HK-2 (cell line): ENCODE results near the gene PBX4.
"Not testable (repeated sequence)": the region's sequence is repeated elsewhere in the genome, so short reads cannot be mapped to it uniquely, and the experiment has no call there.

Experiments
- DNase-seq: peaks from one replicate; pipeline ENCODE4 v3.0.0-alpha.2; 2018; ENCODE audit not compliant: unreplicated experiment

PBX4 gene, protein sequence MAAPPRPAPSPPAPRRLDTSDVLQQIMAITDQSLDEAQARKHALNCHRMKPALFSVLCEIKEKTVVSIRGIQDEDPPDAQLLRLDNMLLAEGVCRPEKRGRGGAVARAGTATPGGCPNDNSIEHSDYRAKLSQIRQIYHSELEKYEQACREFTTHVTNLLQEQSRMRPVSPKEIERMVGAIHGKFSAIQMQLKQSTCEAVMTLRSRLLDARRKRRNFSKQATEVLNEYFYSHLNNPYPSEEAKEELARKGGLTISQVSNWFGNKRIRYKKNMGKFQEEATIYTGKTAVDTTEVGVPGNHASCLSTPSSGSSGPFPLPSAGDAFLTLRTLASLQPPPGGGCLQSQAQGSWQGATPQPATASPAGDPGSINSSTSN

DNA sequence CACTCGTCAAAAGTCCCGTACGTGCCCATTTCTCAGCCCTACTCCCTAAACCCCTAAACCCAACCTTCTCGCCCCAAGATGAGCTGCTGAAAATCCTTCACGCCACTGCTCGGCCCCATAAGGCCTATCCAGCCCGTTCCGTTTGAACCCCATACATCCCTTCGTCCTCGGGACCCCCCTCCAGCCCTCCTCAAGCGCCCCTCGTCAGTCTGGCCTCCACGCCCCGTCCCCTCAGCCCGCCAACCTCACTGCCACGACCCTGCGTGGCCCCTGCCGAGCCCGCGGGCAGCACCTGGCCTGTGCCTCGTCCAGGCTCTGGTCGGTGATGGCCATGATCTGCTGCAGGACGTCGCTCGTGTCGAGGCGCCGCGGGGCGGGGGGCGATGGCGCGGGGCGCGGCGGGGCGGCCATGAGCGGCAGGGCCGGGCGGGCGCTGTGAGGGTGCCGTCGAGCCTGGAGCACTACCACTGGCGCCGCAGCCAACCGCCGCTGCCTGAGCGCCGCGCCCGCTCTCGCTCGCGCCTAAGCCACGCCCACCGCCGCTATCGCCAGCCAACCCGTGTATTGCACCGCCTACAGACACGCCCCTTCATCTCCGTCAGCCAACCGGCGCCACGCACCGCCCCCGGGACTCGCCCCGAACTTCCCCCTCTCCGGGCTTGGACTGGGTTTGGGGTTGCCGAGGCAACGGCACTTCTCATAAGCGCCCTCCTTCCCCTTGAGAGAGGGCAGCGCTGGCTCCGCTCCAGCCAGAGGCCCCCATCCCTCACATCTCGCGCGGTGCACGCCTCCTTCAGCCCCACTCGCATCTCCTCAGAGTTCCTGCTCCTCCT lies at the start of gene PBX4:
PBX4 (minus strand) TSS at position 469 of the 833 bp plus-strand sequence; CDS start at position 411, 58 bp downstream.
- DNase-seq = peak; percentile 97

DNA sequence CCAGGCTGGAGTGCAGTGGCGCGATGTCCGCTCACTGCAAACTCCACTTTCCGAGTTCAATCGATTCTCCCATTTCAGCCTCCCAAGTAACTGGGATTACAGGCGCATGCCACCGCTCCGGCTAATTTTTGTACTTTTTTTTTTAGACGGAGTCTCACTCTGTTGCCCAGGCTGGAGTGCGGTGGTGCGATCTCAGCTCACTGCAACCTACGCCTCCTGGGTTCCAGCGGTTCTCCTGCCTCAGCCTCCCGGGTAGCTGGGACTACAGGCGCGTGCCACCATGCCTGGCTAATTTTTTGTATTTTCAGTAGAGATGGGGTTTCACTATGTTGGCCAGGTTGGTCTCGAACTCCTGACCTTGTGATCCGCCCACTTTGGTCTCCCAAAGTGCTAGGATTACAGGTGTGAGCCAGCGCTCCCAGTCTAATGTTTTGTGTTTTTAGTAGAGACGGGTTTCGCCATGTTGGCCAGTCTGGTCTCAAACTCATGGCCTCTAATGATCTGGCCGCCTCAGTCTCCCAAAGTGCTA lies 47.0 kb upstream of the PBX4 start:
- DNase-seq = not testable (repeated sequence)

DNA sequence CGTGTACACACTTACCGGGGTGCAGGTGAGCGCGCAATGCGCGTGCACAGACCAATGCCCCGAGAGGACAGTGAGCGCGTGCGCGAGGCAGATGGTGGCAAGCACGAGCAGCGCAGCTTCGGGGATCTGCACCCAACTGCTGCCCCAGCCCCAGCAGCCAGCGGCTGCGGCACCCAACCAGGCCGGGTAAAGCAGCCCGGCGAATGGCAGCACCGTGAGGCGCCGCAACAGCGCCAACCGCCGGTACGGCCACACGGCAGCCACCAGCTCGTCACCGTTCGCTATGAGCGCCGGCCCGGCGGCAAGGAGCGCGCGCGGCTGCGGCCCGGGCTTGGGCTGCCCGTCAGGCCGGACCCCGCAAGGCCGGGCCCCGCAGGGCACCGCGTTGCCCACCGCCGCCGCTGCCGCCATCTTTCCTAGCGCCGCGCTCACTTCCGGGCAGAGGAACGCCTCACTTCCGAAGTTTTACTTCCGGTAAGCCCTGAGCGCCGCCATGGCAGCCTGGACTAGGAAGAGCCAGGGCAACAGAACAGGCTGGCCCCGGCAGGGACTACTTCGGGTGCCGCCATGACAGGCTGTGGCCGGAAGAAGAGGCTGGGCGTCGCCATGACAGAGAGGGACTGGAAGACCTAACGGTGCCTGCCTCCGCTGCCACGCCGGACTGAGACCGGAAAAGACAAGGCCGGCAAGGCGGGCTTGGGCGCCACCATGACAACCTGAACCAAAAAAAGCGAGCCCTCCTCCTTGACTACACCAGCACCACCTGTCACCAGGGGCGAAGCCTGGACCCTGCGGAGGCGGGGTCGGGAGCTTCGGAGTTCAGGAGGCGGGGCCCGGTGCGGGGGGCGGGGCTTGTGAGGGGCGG lies 45.0 kb upstream of the PBX4 start, which contains the start of gene ATP13A1:
ATP13A1 (minus strand) TSS at position 421 of the 865 bp plus-strand sequence; CDS start at position 411, 10 bp downstream.
- peak; percentile 96 for DNase-seq

DNA sequence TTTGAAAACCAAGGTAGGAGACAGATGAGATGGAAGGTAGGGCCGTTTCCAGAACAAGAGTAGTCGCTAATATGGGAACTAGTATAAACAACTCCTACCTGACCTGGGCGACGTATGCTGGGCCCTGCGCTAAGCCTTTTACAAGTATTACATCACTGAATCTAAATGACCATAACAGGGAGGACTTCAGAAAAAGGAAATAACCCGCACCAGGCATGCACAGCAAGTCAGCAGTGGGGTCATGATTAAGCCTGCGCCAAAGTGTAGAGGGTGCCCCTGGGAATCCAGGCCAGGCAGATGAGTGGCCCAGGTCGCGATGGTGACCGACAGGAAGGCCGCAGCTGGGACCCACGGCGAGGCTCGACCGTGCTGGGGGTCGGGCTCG lies 44.4 kb upstream of the PBX4 start:
- no peak for DNase-seq

DNA sequence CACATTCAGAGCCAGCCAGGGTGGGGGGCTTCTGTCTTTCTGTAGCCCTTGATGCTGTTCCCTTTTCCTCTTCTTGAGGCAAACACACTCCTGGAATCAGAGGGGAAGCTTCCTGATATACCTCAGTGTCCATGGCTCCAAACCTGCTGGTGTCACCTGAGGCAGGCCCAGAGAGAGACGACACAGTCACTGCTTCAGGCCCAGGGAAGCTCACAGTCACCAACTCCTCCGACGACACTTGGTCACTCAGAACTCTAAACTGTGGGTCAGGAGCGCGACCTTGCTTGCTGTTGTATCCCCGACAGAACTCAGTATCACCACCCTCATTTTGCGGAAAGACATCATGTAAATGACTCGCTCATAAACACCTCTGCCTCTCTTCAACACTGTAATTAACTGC lies 43.9 kb upstream of the PBX4 start:
- no peak for DNase-seq

DNA sequence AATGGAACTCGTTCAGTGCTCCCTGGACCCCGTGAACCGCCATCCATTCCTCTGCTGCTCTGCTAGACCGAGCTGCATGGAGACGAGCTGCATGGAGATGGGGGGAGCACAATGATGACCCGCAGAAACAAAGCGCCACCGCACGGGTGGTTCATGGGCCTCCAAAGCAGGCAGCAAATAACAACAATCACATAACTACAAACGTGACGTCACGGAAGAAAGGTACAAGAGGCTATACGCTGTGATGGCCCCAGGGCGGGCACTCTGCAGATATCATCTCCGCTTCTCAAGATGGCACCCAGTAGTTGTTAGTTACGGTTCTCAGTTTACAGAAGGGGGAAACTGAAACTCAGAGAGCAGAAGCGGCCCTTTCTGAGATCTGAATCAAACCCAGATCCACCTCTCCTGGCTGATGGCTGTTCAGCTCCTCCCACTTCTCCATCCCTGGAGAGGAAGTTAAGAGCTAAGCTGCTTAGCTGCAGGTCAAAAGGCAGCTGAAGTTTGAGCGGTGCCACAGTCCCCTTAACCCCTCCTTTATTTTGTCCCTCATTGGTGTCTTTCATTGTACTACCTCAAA lies 43.3 kb upstream of the PBX4 start:
- no peak for DNase-seq

DNA sequence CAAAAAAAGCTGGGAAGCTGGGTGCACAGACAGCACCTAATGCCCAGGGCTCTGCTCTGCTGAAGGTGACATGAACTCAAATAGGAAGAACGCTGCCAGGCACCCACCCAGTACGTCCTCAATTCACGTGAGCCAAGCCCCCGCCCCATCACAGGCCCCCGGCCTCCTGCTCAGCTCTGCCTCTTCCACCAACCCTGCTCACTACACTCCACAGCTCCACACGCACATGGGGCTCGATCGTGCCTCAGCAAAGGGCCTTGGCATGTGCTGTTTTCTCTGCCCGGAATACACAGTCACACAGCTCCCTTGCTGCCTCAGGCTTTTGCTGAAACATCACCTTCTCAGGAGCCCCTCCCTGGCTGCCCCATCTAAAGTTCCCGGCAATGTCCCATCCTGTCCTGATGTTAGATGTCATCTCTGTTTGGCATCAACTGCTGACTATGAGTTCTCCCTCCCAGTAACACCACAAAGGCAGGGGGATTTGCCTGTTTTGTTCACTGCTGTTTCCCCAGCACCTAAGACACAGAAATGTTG lies 42.7 kb upstream of the PBX4 start:
- DNase-seq = no peak

DNA sequence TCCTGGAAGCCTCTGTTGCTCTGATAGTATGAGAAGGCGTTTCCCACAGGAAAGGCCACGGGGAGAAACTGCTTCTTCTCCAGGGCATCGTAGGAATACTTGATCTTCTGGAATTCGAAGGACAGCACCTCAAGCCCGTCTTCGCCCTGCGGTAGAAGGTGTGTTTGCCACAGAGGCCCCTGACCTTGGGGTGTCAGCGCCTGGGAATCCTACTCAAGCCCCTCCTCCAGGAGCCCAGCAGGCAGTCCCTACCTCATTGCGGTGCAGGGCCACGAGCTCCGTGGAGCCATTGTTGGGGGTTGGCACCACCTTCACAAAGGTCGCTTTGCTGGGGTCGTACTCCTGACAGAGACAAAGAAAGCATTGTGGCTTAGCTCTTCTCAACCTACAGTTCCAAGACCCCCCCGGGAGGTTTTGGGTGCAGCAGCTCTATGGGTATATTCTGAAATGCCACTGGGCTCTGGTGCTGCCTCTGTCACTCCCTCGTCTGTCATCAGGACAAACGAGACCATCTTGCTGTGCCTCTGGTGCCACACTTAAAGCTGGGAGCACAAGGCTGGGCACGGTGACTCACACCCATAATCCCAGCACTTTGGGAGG lies 41.3 kb upstream of the PBX4 start:
- DNase-seq = no peak

DNA sequence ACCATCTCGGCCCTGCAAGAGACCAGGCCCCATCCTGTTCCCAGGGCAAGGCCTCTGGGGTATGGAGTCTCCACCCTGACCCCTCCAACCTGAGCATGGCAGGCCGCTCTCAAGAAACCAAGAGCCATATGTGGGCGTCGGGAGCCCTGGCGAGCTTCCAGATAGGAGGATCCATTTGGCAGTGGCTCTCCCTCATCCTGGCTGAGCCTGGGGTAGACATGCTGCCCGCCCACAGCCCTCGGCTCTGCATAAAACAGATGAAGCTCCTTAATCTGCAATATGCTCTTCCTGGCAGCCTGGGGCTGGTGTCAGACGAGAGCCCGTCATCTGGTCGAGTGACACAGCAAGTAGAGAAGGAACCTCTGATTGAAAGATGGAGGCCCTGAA lies 38.9 kb upstream of the PBX4 start:
- no peak for DNase-seq

DNA sequence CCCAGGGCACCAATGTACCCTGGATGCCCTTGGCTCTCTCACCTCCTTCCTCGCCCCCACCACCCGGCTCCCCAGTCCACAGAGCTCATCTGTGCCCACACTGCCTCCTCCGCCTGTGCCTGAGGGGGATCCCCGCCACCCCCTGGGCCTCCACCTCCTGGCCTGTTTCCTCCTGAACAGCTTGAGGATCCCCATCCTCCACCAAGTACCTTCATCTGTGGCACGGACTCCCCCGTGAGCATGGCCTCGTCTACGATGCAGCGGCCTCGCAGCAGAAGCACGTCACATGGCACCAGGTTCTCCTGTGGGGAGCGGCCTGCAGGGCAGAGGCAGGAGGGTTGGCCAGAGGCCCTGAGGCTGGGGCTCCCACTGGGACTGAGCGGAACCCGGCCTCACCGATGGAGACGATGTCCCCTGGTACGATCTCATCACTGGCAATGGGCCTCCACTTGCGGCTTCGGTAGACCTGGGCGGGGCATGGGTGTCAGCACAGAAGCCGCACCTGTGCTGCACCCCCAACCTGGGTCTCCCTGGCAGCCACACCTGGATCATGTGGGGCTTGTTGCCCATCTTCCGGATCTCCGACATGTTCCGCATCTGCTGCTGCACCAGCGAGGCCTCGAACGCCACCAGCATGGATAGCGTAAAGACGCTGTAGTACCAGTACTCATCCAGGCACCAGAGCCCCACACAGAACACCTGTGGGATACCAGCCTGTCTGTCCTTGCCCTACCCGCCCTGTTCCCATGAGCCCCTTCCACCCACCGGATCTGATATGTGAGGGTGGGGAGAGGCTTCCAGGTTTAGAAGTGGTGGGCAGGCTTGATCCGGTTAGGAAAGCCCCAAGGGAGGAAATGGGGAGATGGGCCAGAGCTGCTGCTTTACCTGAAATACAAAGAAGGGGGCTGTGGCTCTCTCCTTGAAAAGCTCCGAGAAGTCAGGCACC lies 38.2 kb upstream of the PBX4 start:
- DNase-seq = no peak

DNA sequence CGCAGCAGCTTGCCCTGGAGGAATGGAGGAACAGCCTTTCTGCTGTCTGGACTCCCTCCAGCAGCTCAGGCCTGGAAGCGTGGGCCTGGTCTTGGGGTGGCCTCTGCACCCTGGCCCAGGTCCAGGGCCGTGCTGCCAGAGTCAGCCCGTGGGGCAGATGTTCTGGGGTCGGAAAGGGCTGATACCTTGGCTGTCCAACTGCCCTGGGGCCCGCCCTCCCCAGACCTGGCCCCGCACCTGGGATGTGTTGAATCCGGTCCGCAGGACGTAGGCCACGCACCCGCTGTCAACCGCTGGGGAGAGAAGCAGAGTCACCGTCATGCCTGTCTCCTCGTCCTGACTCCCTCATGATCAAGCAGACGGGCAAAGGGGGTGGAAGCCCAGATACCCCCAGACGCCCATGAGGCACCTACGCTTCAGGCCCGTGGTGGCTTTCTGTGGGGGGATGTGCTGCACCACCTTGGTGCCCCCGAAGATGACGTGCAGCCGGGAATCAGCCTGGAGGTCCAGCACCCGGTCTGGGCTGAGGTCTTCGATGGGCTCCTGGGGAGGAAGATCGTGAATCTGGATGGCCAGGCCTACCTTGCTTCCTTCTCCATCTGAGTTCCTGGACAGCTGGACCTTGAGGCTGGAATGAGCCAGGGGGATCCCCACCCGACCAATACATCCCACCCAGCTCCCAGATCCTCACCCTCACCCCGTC lies 37.3 kb upstream of the PBX4 start:
- no peak for DNase-seq

DNA sequence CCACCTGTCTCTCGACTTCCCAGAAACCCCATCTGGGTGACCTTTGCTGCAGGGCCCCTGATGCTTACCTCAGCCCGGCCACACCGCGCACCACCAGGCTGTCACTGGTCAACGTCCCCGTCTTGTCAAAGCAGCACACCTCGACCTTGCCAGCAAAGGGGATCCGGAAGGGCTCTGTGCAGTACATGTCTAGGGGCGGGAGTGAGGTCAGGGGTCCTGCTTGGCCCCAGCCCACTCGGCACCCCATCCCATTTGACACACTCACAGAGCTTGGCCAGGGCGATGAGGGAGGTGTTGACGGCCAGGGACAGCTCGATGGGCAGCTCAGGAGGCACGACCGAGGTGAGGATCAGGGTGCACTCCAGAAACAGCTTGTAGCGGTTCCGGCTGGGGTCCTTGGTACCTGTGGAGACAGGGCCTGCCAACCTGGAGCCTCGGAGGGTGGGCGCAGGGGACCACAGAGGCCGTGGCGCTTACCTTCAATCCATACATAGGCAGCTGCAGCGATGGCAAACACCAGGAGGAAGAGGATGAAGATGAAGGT lies 36.6 kb upstream of the PBX4 start:
- DNase-seq = no peak

DNA sequence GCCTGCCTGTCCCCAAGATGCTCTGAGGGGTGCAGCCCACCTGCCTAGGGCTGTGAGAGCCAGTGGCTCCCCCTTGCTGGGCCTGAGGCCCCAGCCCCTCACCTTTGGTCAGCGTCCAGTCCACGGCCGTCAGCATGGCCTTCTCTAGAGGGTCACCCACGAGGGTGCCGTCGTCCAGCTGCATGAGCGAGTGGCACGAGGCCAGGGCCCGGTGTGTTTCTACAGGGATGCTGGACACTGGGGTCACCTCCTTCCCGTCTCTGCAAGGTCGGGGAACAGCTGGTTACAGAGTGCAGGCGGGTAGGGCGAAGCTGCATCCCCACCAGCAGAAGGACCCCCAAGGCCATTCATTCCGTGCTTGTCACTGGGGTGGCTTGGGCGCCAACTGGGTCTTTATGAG lies 36.0 kb upstream of the PBX4 start:
- no peak for DNase-seq

DNA sequence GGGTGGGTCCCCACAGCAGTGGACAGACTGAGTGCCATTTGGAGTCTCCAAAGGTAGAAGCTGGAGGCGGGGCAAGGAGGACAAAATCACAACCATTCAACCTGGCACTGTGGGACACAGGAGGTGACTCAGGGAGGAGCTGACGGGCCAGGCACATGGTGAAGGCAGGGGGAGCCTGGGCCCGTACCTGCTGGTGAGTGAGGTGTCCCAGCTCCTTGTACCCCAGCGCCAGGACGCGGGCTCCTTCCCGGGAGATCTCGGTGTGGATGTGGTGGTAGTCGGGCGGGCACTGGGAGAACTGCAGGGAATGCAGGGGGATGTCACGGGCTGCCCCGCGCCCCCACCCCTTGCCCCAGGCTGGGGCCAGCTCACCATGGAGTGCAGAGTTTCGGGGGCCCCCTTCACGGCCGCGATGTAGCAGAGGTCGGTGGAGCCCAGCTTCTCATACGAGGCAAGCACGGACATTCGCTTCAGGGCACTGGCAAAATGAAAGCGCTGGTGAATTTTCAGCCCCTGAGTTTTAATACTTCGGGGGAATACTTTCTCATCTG lies 35.2 kb upstream of the PBX4 start:
- no peak for DNase-seq

DNA sequence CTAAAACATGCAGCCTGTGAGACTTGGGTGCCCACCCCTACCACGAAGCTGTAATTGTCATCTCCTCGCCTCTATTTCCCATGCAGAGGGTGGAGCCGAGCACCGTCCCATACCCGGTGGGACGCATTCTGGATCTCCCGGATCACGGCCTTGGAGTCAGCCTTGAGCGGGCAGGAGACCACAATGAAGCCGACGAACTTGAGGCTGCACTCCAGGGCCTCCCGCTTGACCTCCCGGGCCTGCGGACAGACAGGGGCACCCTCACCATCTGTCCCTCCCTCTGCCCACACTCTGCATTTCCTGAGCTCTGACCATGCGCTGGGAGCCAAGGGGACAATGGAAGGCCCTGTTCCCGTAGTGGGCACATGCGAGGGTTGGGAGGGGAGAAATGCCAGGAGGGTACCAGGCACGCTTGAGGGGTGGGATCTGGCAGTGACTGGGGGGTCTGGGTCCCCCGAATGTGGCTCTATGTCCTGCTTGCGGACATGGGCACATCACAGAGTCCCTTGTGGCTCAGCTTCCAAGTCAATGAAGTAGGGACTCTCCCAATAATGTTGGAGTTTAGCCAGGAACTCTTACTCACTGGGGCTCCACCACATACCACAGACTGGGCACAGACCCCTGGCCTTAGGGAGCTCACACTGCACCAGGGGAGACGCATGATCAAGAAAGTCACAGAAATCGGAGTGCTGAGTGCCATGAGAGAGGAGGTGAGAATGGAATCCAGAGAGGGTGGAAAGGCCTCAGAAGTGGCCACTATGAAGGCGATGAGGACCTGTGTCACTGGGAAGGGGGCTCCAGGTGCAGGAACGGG lies 34.2 kb upstream of the PBX4 start:
- DNase-seq = no peak

DNA sequence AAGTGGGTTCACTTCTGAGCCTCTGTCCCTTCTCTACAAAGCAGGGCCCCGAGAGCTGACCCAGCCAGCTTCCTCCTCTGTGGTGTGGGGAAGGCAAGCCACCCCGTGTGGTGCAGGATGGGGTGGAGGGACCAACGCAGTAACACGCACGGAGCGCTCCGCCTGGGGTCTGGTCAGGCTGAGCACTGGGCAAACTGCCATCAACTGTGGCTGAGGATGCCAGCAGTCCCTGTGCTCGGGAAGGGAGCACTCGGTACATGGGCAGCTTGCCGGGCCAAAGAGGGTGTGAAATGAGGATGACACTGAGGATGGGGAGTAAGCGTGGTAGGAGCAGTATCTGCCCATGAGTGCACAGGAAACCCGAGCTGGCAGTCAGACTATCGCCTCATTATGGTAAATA lies 32.6 kb upstream of the PBX4 start:
- no peak for DNase-seq

DNA sequence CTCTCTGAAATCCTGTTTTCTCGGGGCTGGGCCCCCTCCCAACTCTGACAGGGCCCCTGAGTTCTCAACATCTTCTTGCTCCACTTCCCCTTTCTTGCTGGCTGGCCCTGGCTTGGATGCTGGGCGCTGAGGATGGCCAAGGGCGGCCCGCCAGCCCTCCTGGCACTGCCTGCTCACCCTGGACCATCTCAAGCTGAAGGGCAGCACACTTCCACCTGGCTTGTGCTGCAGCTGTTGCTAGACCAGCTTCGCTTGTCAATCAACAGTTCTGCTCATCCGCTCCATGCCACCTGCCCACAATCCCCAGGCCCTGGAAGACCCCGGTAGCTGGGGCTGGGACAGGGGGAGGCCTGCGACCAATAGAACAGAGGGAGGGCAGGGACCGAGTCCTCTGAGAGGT lies 31.8 kb upstream of the PBX4 start:
- DNase-seq = no peak
